ENCODE measurements around the gene S100A2. TPM values are rescaled to one million over a fixed set of nuclear protein-coding genes. Genes with fewer than 3 reads are reported as not detected.
"Not testable (repeated sequence)": the region's sequence is repeated elsewhere in the genome, so short reads cannot be mapped to it uniquely, and the experiment has no call there.

Gene S100A2
- total RNA-seq, 1 experiment from 2014 or later = 10.8 TPM

DNA sequence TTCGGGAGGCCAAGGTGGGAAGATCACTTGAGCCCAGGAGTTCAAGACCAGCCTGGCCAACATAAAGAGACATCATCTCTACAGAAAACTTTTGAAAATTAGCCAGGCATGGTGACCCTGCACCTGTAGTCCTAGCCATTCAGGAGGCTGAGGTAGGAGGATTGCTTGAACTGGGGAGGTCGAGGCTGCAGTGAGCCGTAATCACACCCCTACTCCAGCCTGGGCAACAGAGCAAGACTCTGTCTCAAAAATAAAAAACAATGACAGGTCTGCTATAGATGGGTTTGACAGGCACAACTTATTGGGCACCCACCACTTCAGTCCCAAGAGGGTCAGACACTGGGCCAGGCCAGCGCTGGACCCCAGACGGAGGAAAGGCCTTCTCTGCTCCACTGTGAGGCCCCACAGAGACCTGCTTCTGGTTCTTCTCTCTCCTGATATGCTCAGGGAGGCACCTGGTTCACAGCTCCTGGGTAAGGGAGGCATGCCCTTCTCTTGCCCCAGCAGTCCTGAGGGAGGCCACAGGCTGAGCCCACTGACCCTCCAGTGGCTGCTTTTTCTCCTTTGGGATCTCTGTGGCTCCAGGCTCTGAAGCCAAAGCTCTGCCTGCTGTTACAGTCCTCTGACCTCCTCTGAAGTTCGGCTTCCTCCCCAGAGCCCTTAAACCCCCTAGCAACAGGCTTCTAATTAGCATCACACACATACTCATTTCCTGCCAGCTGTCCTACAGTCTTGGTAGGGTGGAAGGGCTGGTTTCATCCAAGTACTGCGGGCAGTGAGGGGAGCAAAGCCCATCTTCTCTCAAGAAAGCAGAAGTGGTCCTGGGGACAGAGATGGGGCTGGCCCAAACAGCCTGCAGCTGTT lies 32.9 kb upstream of the S100A2 start:
- DNase-seq (ENCODE audit: low spot score) = no peak
- in situ Hi-C loops (cut with HindIII; ENCODE audit: low sequenced_read_pairs) = loop anchor here (25.0 kb wide), 1 partner anchor 236 kb away; the partner anchor contains the start of gene S100A9

DNA sequence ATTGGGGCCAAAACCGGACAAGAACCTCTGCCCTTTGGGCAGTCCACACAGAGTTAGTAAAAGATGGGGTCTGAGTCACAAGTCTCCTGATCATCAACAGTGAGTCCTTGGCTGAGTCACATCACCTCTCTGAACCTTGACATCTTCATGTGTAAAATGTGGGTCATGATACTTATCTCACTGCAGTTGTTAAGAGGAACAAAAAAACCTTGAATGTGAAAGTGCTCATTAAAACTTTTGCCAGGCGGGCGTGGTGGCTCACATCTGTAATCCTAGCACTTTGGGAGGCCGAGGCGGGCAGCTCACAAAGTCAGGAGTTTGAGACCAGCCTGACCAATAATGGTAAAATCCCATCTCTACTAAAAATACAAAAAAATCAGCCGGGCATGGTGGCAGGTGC lies 31.6 kb upstream of the S100A2 start:
- in situ Hi-C loops (cut with HindIII; ENCODE audit: low sequenced_read_pairs) = loop anchor here (25.0 kb wide), 1 partner anchor 235 kb away; the partner anchor contains the start of gene S100A9

DNA sequence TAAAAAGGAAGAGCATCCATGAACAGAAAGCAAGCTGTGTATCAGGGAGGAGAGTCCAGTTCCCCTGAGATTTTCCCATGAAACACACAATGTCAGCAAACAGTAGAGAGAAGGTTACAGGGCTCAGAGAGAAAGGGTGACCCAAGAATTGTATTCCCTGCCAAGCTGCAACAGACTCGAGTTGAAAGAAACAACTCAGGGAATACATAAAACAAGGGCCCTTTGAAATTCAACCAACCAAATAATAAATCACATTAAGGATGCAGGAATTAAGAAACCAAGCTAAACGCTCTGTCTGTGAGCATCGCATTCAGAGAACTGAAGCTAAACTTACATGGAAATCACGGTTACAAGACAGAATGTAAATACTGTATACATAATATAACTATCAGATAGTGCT lies 27.1 kb upstream of the S100A2 start:
- peak; percentile 25 for DNase-seq (ENCODE audit: low spot score)
- in situ Hi-C loops (cut with HindIII; ENCODE audit: low sequenced_read_pairs) = loop anchor here (25.0 kb wide), 1 partner anchor 230 kb away; the partner anchor contains the start of gene S100A9

More for the DNA sequence above, 31.6 kb upstream of the S100A2 start:
- no peak for DNase-seq (ENCODE audit: low spot score)

DNA sequence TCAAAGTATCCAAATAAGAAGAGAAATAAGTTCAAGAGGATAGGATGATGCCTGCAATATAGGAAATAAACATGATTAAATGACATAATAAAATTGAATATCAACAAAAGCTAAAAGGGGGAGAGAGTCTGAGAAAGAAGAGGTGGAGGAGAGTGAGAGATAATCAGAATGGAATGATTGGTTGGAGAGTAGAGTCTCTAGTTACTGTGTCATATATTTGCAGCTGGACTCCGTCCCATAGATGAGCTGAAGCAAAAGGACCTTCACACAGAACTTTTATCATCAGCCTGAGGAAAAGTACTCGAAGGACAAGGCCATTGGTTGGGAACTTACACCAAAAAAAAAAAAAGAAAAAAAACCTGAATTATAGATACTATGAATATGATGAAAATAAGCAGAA lies 22.8 kb upstream of the S100A2 start:
- in situ Hi-C loops (cut with HindIII; ENCODE audit: low sequenced_read_pairs) = loop anchor here (25.0 kb wide), 1 partner anchor 226 kb away; the partner anchor contains the start of gene S100A9
- no peak for DNase-seq (ENCODE audit: low spot score)

DNA sequence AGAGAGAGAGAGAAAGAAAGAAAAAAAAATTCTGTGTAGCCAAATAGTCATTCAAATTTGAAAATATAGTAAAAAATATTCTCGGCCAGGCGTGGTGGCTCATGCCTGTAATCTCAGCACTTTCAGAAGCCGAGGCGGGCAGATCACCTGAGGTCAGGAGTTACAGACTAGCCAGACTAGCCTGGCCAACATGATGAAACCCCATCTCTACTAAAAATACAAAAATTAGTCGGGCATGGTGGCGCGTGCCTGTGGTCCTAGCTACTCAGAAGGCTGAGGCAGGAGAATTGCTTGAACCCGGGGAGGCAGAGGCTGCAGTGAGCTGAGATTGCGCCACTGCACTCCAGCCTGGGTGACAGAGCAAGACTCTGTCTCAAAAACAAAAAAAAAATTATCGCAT lies 22.4 kb upstream of the S100A2 start:
- in situ Hi-C loops (cut with HindIII; ENCODE audit: low sequenced_read_pairs) = loop anchor here (25.0 kb wide), 1 partner anchor 226 kb away; the partner anchor contains the start of gene S100A9
- not testable (repeated sequence) for DNase-seq (ENCODE audit: low spot score)

DNA sequence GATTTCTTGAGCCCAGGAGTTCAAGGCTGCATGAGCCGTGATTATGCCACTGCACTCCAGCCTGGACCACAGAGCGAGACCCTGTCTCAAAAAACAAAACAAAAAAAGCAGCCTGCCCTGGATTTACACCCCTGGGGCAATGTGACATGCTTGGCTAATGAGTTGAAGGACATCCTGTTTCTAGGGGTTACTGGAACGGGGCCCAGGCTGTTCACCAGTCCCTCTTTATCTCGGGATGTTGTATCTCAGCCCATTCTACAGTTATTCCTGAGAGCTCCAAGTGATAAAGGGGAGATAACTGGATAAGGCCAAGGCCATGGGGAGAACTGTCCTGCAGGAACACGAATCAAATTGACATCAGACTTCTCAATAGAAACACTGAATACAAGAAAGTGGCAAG lies 21.7 kb upstream of the S100A2 start:
- no peak for DNase-seq (ENCODE audit: low spot score)
- in situ Hi-C loops (cut with HindIII; ENCODE audit: low sequenced_read_pairs) = loop anchor here (25.0 kb wide), 1 partner anchor 225 kb away; the partner anchor contains the start of gene S100A9

DNA sequence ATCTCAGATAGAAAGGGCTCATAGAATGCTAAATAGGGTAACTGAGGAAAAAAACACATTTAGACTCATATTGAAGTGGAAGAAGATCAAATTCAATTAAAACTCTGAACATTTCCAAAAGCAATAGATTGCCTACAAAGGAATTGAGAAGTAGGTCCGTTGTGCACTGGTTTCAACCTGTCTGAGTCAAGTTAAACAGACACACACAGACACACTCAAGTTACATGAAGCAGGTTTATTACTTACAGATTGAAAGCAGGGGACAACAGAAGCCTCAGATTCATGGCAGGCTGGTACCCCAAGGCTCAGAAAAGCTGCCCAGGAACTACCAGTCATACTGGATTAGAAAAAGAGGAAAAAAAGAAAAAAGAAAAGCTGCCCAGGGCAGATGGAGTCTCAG lies 20.7 kb upstream of the S100A2 start:
- no peak for DNase-seq (ENCODE audit: low spot score)
- in situ Hi-C loops (cut with HindIII; ENCODE audit: low sequenced_read_pairs) = loop anchor here (25.0 kb wide), 1 partner anchor 224 kb away; the partner anchor contains the start of gene S100A9

DNA sequence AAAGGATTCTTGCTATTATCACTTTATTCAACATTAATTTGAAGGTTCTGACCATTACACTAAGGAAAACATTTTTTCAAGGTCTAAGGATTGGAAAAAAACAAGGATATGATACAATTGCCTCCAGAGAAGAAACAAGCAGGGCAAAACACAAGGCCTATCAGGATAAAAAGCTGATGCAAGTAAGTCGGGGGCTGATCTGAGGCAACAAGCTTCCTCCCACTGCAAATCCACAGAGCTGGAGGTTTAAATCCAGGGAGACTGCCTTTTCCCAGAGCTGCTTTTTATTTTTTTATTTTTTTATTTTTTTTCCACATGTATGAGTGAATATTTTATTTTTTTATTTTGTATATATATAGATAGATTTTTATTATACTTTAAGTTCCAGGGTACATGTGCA lies 19.4 kb upstream of the S100A2 start:
- in situ Hi-C loops (cut with HindIII; ENCODE audit: low sequenced_read_pairs) = loop anchor here (25.0 kb wide), 1 partner anchor 223 kb away; the partner anchor contains the start of gene S100A9
- DNase-seq (ENCODE audit: low spot score) = no peak

DNA sequence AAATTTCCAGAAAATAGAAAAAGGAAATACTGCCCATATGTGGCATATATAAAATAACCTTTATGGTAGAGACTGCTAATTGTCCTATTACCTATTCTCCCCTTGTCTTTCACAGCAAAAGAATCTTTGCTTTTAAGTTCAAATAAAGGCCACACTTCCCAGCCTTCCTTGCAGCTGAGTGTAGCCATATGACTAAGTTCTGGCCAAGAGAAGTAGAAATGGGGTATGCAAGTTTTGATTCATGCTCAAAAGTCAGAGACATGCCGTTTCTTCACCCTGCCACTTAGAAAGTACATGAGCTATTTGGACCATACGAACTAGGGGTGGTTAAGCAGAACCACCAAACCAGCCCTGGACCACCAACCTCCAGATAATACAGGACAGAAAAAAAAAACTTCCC lies 18.3 kb upstream of the S100A2 start:
- in situ Hi-C loops (cut with HindIII; ENCODE audit: low sequenced_read_pairs) = loop anchor here (25.0 kb wide), 1 partner anchor 222 kb away; the partner anchor contains the start of gene S100A9

DNA sequence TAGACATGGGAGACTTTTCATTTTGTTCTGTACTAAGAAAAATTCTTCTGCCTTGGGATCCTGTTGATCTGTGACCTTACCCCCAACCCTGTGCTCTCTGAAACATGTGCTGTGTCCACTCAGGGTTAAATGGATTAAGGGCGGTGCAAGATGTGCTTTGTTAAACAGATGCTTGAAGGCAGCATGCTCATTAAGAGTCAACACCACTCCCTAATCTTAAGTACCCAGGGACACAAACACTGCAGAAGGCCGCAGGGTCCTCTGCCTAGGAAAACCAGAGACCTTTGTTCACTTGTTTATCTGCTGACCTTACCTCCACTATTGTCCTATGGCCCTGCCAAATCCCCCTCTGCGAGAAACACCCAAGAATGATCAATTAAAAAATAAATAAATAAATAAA lies 17.9 kb upstream of the S100A2 start:
- not testable (repeated sequence) for DNase-seq (ENCODE audit: low spot score)
- in situ Hi-C loops (cut with HindIII; ENCODE audit: low sequenced_read_pairs) = loop anchor here (25.0 kb wide), 1 partner anchor 221 kb away; the partner anchor contains the start of gene S100A9

More for the DNA sequence above, 18.3 kb upstream of the S100A2 start:
- no peak for DNase-seq (ENCODE audit: low spot score)

DNA sequence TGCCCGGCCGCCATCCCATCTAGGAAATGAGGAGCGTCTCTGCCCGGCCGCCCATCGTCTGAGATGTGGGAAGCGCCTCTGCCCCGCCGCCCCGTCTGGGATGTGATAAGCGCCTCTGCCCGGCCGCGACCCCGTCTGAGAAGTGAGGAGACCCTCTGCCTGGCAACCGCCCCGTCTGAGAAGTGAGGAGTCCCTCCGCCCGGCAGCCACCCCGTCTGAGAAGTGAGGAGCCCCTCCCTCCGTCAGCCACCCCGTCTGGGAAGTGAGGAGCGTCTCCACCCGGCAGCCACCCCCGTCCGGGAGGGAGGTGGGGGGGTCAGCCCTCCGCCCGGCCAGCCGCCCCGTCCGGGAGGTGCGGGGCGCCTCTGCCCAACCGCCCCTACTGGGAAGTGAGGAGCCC lies 17.2 kb upstream of the S100A2 start:
- in situ Hi-C loops (cut with HindIII; ENCODE audit: low sequenced_read_pairs) = loop anchor here (25.0 kb wide), 1 partner anchor 221 kb away; the partner anchor contains the start of gene S100A9
- DNase-seq (ENCODE audit: low spot score) = not testable (repeated sequence)

DNA sequence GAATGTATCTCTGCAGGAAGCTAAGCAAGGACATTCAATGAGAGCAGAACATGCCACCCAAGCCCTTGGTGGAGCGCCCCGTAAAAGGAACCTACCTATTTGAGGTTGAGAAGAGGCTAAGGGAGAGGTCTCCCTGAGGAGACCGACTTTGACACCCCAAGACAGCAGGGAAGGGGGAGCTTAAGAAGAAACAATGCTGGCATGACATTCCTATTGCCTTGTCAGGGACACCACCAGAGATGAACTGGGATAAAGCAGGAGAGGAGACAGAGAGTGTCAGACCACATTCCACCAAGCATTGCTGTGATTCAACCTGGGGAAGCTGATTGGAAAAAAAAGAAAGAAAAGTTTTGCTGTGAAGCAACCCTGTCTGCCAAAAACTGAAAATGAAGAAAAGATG lies 13.3 kb upstream of the S100A2 start:
- in situ Hi-C loops (cut with HindIII; ENCODE audit: low sequenced_read_pairs) = loop anchor here (25.0 kb wide), 1 partner anchor 217 kb away; the partner anchor contains the start of gene S100A9
- no peak for DNase-seq (ENCODE audit: low spot score)

DNA sequence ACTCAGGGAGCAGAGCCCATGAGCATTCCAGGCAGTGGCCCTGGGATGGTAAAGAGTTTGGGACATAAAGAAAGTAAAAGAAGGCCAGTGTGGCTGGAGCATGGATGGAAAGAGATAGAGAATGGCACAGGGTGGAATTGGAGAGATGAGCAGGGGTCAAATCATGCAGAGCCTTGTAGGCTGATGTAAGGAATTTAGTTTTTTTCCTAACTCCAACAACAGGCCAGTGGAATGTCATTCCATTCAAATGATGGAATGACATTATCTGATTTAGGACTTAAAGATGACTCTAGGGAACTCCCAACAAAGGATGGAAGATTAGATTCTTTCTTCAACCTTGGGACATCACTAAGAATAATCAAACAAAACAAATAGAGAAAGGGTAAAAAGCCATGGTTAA lies 12.8 kb upstream of the S100A2 start:
- in situ Hi-C loops (cut with HindIII; ENCODE audit: low sequenced_read_pairs) = loop anchor here (25.0 kb wide), 1 partner anchor 216 kb away; the partner anchor contains the start of gene S100A9
- DNase-seq (ENCODE audit: low spot score) = no peak

DNA sequence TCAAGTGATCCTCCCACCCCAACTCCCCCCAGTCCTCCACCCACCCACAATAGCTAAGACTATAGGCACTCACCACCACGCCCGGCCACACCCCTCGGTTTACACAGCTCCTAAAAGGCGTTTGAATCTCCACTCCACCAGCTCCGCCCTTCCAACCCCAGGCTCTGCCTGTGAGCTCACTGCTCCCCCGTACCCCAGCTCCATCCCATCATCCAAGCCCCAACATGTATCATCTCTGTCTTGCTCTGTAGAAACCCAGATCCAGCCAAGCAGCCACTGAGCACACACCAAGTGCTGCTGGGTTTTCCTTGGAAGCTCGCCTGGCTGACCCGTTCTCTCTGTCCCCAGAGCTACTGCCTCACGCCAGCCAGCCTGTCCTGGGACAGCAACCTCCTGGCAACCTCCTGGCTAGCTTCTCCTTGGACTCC lies 12.0 kb upstream of the S100A2 start:
- peak; percentile 9 for DNase-seq (ENCODE audit: low spot score)
- in situ Hi-C loops (cut with HindIII; ENCODE audit: low sequenced_read_pairs) = loop anchor here (25.0 kb wide), 1 partner anchor 215 kb away; the partner anchor contains the start of gene S100A9

DNA sequence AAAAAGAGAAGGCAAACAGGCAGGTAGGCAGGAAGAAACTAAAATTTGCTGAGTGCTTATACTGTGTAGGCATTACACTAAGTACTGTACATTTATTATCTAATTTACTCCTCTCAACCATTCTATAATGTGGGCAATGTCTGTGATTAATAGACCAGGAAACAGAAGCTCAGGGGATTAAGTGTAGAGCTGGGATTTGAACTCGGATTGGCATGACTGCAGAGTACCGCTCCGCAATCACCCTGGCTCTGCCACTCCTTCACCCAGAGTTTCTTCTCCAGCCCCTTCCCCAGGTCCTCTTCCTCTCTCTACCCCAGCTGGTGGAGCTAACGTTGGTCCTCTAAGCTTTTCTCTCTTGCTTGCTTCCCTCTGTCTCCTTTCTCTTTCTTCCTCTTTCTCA lies 11.5 kb upstream of the S100A2 start:
- in situ Hi-C loops (cut with HindIII; ENCODE audit: low sequenced_read_pairs) = loop anchor here (25.0 kb wide), 1 partner anchor 215 kb away; the partner anchor contains the start of gene S100A9
- no peak for DNase-seq (ENCODE audit: low spot score)

DNA sequence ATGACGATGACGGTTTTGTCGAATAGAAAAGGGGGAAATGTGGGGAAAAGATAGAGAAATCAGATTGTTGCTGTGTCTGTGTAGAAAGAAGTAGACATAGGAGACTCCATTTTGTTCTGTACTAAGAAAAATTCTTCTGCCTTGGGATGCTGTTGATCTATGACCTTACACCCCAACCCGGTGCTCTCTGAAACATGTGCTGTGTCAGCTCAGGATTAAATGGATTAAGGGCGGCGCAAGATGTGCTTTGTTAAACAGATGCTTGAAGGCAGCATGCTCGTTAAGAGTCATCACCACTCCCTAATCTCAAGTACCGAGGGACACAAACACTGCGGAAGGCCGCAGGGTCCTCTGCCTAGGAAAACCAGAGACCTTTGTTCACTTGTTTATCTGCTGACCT lies 9.9 kb upstream of the S100A2 start:
- not testable (repeated sequence) for DNase-seq (ENCODE audit: low spot score)
- in situ Hi-C loops (cut with HindIII; ENCODE audit: low sequenced_read_pairs) = loop anchor here (25.0 kb wide), 1 partner anchor 213 kb away; the partner anchor contains the start of gene S100A9

DNA sequence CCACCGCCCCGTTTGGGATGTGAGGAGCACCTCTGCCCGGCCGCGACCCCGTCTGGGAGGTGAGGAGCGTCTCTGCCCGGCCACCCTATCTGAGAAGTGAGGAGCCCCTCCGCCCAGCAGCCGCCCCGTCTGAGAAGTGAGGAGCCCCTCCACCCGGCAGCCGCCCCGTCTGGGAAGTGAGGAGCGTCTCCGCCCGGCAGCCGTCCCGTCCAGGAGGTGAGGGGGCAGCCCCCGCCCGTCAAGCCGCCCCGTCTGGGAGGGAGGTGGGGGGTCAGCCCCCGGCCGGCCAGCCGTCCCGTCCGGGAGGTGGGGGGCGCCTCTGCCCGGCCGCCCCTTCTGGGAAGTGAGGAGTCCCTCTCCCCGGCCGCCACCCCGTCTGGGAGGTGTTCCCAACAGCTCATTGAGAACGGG lies 9.4 kb upstream of the S100A2 start:
- DNase-seq (ENCODE audit: low spot score) = not testable (repeated sequence)
- in situ Hi-C loops (cut with HindIII; ENCODE audit: low sequenced_read_pairs) = loop anchor here (25.0 kb wide), 1 partner anchor 213 kb away; the partner anchor contains the start of gene S100A9

DNA sequence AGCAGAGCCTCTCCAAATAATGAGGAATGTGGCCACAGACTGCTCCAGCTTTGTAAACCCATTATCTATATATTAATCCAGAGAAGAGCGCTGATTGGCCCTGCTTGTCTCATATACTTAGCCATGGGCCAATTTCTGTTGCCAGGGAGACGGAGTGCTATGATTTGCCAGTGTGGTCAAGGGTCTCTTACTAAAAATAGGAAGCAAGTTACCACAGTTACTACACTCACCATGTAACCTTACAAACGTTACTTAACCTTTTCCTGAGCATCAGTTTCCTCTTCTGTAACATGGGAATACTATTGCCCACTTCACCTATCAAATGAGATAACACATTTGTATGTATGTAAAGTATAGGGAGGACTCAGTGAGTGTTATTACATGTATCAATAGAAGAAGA lies 7.7 kb upstream of the S100A2 start:
- in situ Hi-C loops (cut with HindIII; ENCODE audit: low sequenced_read_pairs) = no loop called here

DNA sequence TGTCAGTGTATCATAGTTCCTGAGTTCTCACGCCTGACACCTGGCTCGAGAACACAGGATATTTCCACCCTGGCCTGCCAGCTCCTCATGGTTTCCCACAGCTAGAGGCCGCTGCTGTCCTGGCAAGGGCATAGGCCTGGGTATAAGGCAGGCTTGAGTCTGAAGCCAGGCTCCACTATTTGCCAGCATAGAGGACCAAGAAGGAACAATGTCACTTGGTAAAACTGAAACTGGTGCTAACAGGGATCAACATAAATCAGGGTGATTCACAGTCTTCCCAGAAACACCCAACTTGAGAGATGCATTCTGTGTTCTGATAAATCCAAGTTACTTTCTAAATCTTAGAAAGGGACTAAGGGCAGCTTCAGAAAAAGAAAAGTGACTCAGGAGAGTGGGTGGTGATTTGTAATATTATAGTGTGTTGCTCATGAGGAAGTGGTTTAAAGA lies 6.9 kb upstream of the S100A2 start:
- DNase-seq (ENCODE audit: low spot score) = peak; percentile 68
- in situ Hi-C loops (cut with HindIII; ENCODE audit: low sequenced_read_pairs) = no loop called here

More for the DNA sequence above, 7.7 kb upstream of the S100A2 start:
- no peak for DNase-seq (ENCODE audit: low spot score)

All from G401 (cell line).